ENCODE results near the gene SESN2. TPM values are rescaled to one million over a fixed set of nuclear protein-coding genes. Genes with fewer than 3 reads are reported as not detected.

Gene SESN2
- total and polyA plus RNA-seq, 2 experiments from 2014 or later, result 40.2 to 50.7 TPM

- no peak overlapping the region for H3K4me3 ChIP-seq
- H3K9me2 ChIP-seq (replicated peaks; ENCODE audit: insufficient read depth), result no peaks in the 10 kb centered on the region
- no peak for DNase-seq (ENCODE audit: low spot score)
- no peak overlapping the region for H2AFZ ChIP-seq
- no peaks in the 10 kb centered on the region for H3K9me3 ChIP-seq (ENCODE audit: low read depth)
- no peak overlapping the region for H3K27ac ChIP-seq
- no peaks in the 10 kb centered on the region for H3K36me3 ChIP-seq (replicated peaks; ENCODE audit: insufficient read depth, low read depth)
- H3K4me1 ChIP-seq (ENCODE audit: insufficient read depth), result peaks cover 31% of the 10 kb centered on the region
- peaks cover 100% of the 10 kb centered on the region for H3K79me2 ChIP-seq
- TF ChIP-seq CTCF (IDR thresholded peaks at IDR 0.05; ENCODE audit: poor library complexity) (no peak), EZH2phosphoT487 (IDR thresholded peaks at IDR 0.05; ENCODE audit: low read depth, severe bottlenecking, unreplicated experiment) (no peak), EZH2 (IDR thresholded peaks at IDR 0.05; ENCODE audit: borderline replicate concordance) (no peak)
- no peaks in the 10 kb centered on the region for H3K27me3 ChIP-seq
- WGBS (ENCODE audit: low lambda C conversion rate, missing lambda C conversion rate), result 90% methylated on average over 1 of the region's 1 CpG
- peaks cover 97% of the 10 kb centered on the region for H4K20me1 ChIP-seq (ENCODE audit: insufficient read depth, poor library complexity, severe bottlenecking)
- peak overlapping the region; percentile 86 for H3K4me2 ChIP-seq
Observed at GRCh38 chr1:28264897-28265296, 5.6 kb downstream of the SESN2 start.

- no peak for DNase-seq (ENCODE audit: low spot score)
- no peak overlapping the region for H3K4me3 ChIP-seq
- peak overlapping the region; percentile 86 for H3K4me2 ChIP-seq
- no peaks in the 10 kb centered on the region for H3K9me2 ChIP-seq (replicated peaks; ENCODE audit: insufficient read depth)
- no peaks in the 10 kb centered on the region for H3K9me3 ChIP-seq (ENCODE audit: low read depth)
- no peak overlapping the region for H2AFZ ChIP-seq
- no peaks in the 10 kb centered on the region for H3K36me3 ChIP-seq (replicated peaks; ENCODE audit: insufficient read depth, low read depth)
- H4K20me1 ChIP-seq (ENCODE audit: insufficient read depth, poor library complexity, severe bottlenecking), result peaks cover 96% of the 10 kb centered on the region
- H3K27me3 ChIP-seq, result no peaks in the 10 kb centered on the region
- 83% methylated on average over 8 of the region's 8 CpGs for WGBS (ENCODE audit: low lambda C conversion rate, missing lambda C conversion rate)
- peaks cover 100% of the 10 kb centered on the region for H3K79me2 ChIP-seq
- no peak overlapping the region for H3K27ac ChIP-seq
- TF ChIP-seq CTCF (IDR thresholded peaks at IDR 0.05; ENCODE audit: poor library complexity), result no peak
- no peak for TF ChIP-seq EZH2 (IDR thresholded peaks at IDR 0.05; ENCODE audit: borderline replicate concordance)
- no peak for TF ChIP-seq EZH2phosphoT487 (IDR thresholded peaks at IDR 0.05; ENCODE audit: low read depth, severe bottlenecking, unreplicated experiment)
- peaks cover 31% of the 10 kb centered on the region for H3K4me1 ChIP-seq (ENCODE audit: insufficient read depth)
Observed at GRCh38 chr1:28265577-28265976, 6.3 kb downstream of the SESN2 start.

- Histone ChIP-seq H3K4me2 (peak overlapping the region; percentile 50), H3K4me3 (no peak overlapping the region), H2AFZ (no peak overlapping the region), H4K20me1 (ENCODE audit: insufficient read depth, poor library complexity, severe bottlenecking) (peaks cover 95% of the 10 kb centered on the region), H3K27me3 (no peaks in the 10 kb centered on the region), H3K4me1 (ENCODE audit: insufficient read depth) (peaks cover 31% of the 10 kb centered on the region), H3K9me3 (ENCODE audit: low read depth) (no peaks in the 10 kb centered on the region), H3K27ac (peak overlapping the region; percentile 50), H3K36me3 (replicated peaks; ENCODE audit: insufficient read depth, low read depth) (no peaks in the 10 kb centered on the region), H3K9me2 (replicated peaks; ENCODE audit: insufficient read depth) (no peaks in the 10 kb centered on the region), H3K79me2 (peaks cover 100% of the 10 kb centered on the region)
- TF ChIP-seq CTCF (IDR thresholded peaks at IDR 0.05; ENCODE audit: poor library complexity), result no peak
- TF ChIP-seq EZH2 (IDR thresholded peaks at IDR 0.05; ENCODE audit: borderline replicate concordance), result no peak
- no peak for TF ChIP-seq EZH2phosphoT487 (IDR thresholded peaks at IDR 0.05; ENCODE audit: low read depth, severe bottlenecking, unreplicated experiment)
- 22% methylated on average over 5 of the region's 5 CpGs for WGBS (ENCODE audit: low lambda C conversion rate, missing lambda C conversion rate)
- DNase-seq (ENCODE audit: low spot score), result peak; percentile 54
Observed at GRCh38 chr1:28266920-28267322, 7.6 kb downstream of the SESN2 start.

- Histone ChIP-seq H3K79me2 (peaks cover 96% of the 10 kb centered on the region), H3K27ac (peak overlapping the region; percentile 50), H3K4me1 (ENCODE audit: insufficient read depth) (peaks cover 30% of the 10 kb centered on the region), H3K27me3 (no peaks in the 10 kb centered on the region), H3K4me3 (no peak overlapping the region), H4K20me1 (ENCODE audit: insufficient read depth, poor library complexity, severe bottlenecking) (peaks cover 90% of the 10 kb centered on the region), H3K4me2 (no peak overlapping the region), H3K9me3 (ENCODE audit: low read depth) (no peaks in the 10 kb centered on the region), H2AFZ (no peak overlapping the region), H3K36me3 (replicated peaks; ENCODE audit: insufficient read depth, low read depth) (no peaks in the 10 kb centered on the region), H3K9me2 (replicated peaks; ENCODE audit: insufficient read depth) (no peaks in the 10 kb centered on the region)
- DNase-seq (ENCODE audit: low spot score), result no peak
- 77% methylated on average over 2 of the region's 2 CpGs for WGBS (ENCODE audit: low lambda C conversion rate, missing lambda C conversion rate)
- TF ChIP-seq EZH2 (IDR thresholded peaks at IDR 0.05; ENCODE audit: borderline replicate concordance) (no peak), CTCF (IDR thresholded peaks at IDR 0.05; ENCODE audit: poor library complexity) (no peak), EZH2phosphoT487 (IDR thresholded peaks at IDR 0.05; ENCODE audit: low read depth, severe bottlenecking, unreplicated experiment) (no peak)
Observed at GRCh38 chr1:28267633-28268032, 8.3 kb downstream of the SESN2 start.
